Tibial nerve (tissue), 3 donors: ENCODE results near the gene DCD.

Experiments
- EP300 ChIP-seq, 2 donors: sonication (generic); formaldehyde crosslinking; IDR thresholded peaks; one replicate each; pipeline ENCODE4 v1.6.1; 2017; ENCODE audit warnings: antibody characterized with exemption in 2 of 2, mild to moderate bottlenecking in 1 of 2
- POLR2A ChIP-seq, 2 donors: fragments of 450-650 bp; IDR thresholded peaks; one replicate each; pipeline ENCODE4 v1.6.1; 2017; ENCODE audit warnings: antibody characterized with exemption in 2 of 2, mild to moderate bottlenecking in 2 of 2, moderate library complexity in 2 of 2

DNA sequence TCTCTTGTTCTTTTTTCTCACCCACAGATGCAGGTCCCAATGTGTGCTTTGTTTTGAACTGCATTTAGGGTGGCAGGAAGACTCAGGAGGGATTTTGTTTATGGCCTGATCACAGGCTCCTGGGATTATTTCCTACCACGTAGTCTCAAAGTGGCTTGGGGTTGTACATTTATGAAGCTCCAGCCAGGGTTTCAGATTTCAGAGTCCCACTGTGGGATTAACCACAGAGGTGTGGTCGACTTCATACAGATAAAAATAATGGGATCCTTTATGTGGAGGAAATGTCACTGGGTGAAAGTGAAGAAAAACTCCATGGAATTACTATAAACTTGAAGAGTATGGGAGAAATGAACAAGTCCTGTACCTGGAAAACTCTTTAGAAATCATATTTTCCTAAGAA lies 45.5 kb downstream of the DCD start:
- TF ChIP-seq POLR2A (IDR thresholded peaks at IDR 0.05) (no peak), EP300 (IDR thresholded peaks at IDR 0.05) (no peak)
